ENCODE data around the gene AHDC1. TPM values are rescaled to one million over a fixed set of nuclear protein-coding genes. Genes with fewer than 3 reads are reported as not detected.
A peak's percentile ranks its signal among the peaks of the same experiment; 100 is the strongest.

AHDC1 gene
- total and polyA plus RNA-seq, 2 experiments from 2014 or later, result 13.3 to 14.4 TPM

GRCh38 chr1:27583479-27583878 lies 20.5 kb downstream of the AHDC1 start:
- H3K4me3 ChIP-seq, result no peak overlapping the region
- no peak overlapping the region for H3K4me2 ChIP-seq
- H3K36me3 ChIP-seq (replicated peaks; ENCODE audit: insufficient read depth, low read depth), result no peaks in the 10 kb centered on the region
- no peaks in the 10 kb centered on the region for H3K27me3 ChIP-seq
- peaks cover 100% of the 10 kb centered on the region for H3K79me2 ChIP-seq
- peaks cover 5% of the 10 kb centered on the region for H3K4me1 ChIP-seq (ENCODE audit: insufficient read depth)
- H4K20me1 ChIP-seq (ENCODE audit: insufficient read depth, poor library complexity, severe bottlenecking), result peaks cover 90% of the 10 kb centered on the region
- H2AFZ ChIP-seq, result no peak overlapping the region
- no peak for DNase-seq (ENCODE audit: low spot score)
- no peaks in the 10 kb centered on the region for H3K9me3 ChIP-seq (ENCODE audit: low read depth)
- WGBS (ENCODE audit: low lambda C conversion rate, missing lambda C conversion rate), result 89% methylated on average over 3 of the region's 3 CpGs
- TF ChIP-seq EZH2 (IDR thresholded peaks at IDR 0.05; ENCODE audit: borderline replicate concordance) (no peak), CTCF (IDR thresholded peaks at IDR 0.05; ENCODE audit: poor library complexity) (no peak), EZH2phosphoT487 (IDR thresholded peaks at IDR 0.05; ENCODE audit: low read depth, severe bottlenecking, unreplicated experiment) (no peak)
- H3K27ac ChIP-seq, result no peak overlapping the region
- no peaks in the 10 kb centered on the region for H3K9me2 ChIP-seq (replicated peaks; ENCODE audit: insufficient read depth)

- no peaks in the 10 kb centered on the region for H3K9me3 ChIP-seq (ENCODE audit: low read depth)
- no peak overlapping the region for H3K4me2 ChIP-seq
- H4K20me1 ChIP-seq (ENCODE audit: insufficient read depth, poor library complexity, severe bottlenecking), result peaks cover 89% of the 10 kb centered on the region
- no peak overlapping the region for H2AFZ ChIP-seq
- H3K4me3 ChIP-seq, result no peak overlapping the region
- H3K27me3 ChIP-seq, result no peaks in the 10 kb centered on the region
- peaks cover 15% of the 10 kb centered on the region for H3K4me1 ChIP-seq (ENCODE audit: insufficient read depth)
- no peaks in the 10 kb centered on the region for H3K36me3 ChIP-seq (replicated peaks; ENCODE audit: insufficient read depth, low read depth)
- peaks cover 100% of the 10 kb centered on the region for H3K79me2 ChIP-seq
- TF ChIP-seq CTCF (IDR thresholded peaks at IDR 0.05; ENCODE audit: poor library complexity) (no peak), EZH2phosphoT487 (IDR thresholded peaks at IDR 0.05; ENCODE audit: low read depth, severe bottlenecking, unreplicated experiment) (no peak)
- no peaks in the 10 kb centered on the region for H3K9me2 ChIP-seq (replicated peaks; ENCODE audit: insufficient read depth)
- no peak overlapping the region for H3K27ac ChIP-seq
- DNase-seq (ENCODE audit: low spot score), result no peak
- 94% methylated on average over 6 of the region's 6 CpGs for WGBS (ENCODE audit: low lambda C conversion rate, missing lambda C conversion rate)
These were observed 22.1 kb downstream of the AHDC1 start for GRCh38 chr1:27581823-27582243.

GRCh38 chr1:27577504-27578188 lies 26.3 kb downstream of the AHDC1 start:
- Histone ChIP-seq H3K9me2 (replicated peaks; ENCODE audit: insufficient read depth) (no peaks in the 10 kb centered on the region), H2AFZ (no peak overlapping the region), H3K4me2 (no peak overlapping the region), H3K4me3 (no peak overlapping the region), H3K9me3 (ENCODE audit: low read depth) (no peaks in the 10 kb centered on the region), H3K4me1 (ENCODE audit: insufficient read depth) (peaks cover 52% of the 10 kb centered on the region), H3K27ac (peak overlapping the region; percentile 46), H3K79me2 (peaks cover 95% of the 10 kb centered on the region), H3K36me3 (replicated peaks; ENCODE audit: insufficient read depth, low read depth) (no peaks in the 10 kb centered on the region), H4K20me1 (ENCODE audit: insufficient read depth, poor library complexity, severe bottlenecking) (peaks cover 88% of the 10 kb centered on the region), H3K27me3 (no peaks in the 10 kb centered on the region)
- DNase-seq (ENCODE audit: low spot score), result no peak
- TF ChIP-seq EZH2 (IDR thresholded peaks at IDR 0.05; ENCODE audit: borderline replicate concordance) (no peak), CTCF (IDR thresholded peaks at IDR 0.05; ENCODE audit: poor library complexity) (no peak), EZH2phosphoT487 (IDR thresholded peaks at IDR 0.05; ENCODE audit: low read depth, severe bottlenecking, unreplicated experiment) (no peak)
- 67% methylated on average over 4 of the region's 4 CpGs for WGBS (ENCODE audit: low lambda C conversion rate, missing lambda C conversion rate)
